ENCODE measurements around the gene MYADM.

Gene MYADM

GRCh38 chr19:53904909-53905308, 37.2 kb downstream of the MYADM start:
- H3K27ac ChIP-seq (ENCODE audit: low read length): no peak overlapping the region
- peaks cover 51 to 59% of the 10 kb centered on the region in 2 donors for H3K27me3 ChIP-seq (ENCODE audit: control insufficient read depth in 1 of 2, insufficient read depth in 2 of 2, low read length in 2 of 2)
- no peak overlapping the region for H3K9ac ChIP-seq (ENCODE audit: low read length in 2 of 2)
- no peak overlapping the region for H3K4me3 ChIP-seq (ENCODE audit: low read length in 2 of 2)
- no peaks in the 10 kb centered on the region for H3K9me3 ChIP-seq (ENCODE audit: control insufficient read depth in 2 of 2, low read length in 2 of 2)
- no peaks in the 10 kb centered on the region for H3K36me3 ChIP-seq (ENCODE audit: control insufficient read depth in 2 of 2, insufficient read depth in 2 of 2, low read length in 2 of 2)
- peaks cover 25% of the 10 kb centered on the region for H3K4me1 ChIP-seq (ENCODE audit: control insufficient read depth, insufficient read depth, low read length)

DNA sequence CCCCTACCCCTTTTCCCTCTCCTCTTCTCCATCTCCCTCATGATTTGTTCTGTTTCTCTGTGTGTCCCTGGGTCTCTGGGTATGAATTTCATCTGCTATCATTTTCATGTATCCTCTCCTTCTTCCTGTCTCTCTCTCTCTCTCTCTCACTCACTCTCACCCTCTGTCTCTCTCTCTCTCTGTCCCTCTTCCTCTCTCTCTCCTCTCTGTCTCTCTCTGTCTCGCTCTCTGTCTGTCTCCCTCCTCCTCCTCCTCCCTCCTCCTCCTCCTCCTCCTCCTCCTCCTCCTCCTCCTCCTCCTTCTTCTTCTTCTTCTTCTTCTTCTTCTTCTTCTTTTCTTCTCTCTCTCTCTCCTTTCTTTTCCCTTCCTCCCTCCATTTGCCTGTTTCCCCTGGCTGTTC, 38.1 kb downstream of the MYADM start:
- Histone ChIP-seq H3K27me3 (ENCODE audit: control insufficient read depth in 1 of 2, insufficient read depth in 2 of 2, low read length in 2 of 2) (peaks cover 52 to 63% of the 10 kb centered on the region in 2 donors), H3K9me3 (ENCODE audit: control insufficient read depth in 2 of 2, low read length in 2 of 2) (no peaks in the 10 kb centered on the region), H3K4me1 (ENCODE audit: control insufficient read depth, insufficient read depth, low read length) (peaks cover 25% of the 10 kb centered on the region)

DNA sequence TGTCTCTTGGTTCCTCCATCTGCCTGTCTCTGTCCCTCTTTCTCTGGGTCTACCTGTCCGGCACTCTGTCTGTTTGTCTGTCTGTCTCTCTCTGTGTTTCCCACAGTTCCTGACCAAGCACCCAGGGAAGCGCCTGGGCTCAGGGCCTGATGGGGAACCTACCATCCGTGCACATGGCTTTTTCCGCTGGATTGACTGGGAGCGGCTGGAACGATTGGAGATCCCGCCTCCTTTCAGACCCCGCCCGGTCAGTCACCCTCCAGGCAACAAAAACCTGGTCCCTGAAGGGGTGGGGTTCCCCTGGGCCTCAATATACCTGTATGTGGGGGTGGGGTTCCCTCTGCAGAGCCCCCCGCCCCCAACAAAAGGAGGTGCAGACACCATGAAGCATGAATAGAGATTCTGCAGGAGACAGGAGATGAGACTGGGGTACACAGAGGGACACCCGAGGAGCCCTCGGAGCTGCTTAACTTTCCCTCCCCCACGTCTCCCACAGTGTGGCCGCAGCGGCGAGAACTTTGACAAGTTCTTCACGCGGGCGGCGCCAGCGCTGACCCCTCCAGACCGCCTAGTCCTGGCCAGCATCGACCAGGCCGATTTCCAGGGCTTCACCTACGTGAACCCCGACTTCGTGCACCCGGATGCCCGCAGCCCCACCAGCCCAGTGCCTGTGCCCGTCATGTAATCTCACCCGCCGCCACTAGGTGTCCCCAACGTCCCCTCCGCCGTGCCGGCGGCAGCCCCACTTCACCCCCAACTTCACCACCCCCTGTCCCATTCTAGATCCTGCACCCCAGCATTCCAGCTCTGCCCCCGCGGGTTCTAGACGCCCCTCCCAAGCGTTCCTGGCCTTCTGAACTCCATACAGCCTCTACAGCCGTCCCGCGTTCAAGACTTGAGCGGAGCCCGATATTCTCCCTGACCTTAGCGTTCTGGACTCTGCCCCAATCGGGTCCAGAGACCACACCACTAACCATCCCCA, 38.8 kb downstream of the MYADM start:
- H3K27me3 ChIP-seq (ENCODE audit: control insufficient read depth in 1 of 2, insufficient read depth in 2 of 2, low read length in 2 of 2): peaks cover 58 to 67% of the 10 kb centered on the region in 2 donors
- no peak overlapping the region for H3K4me3 ChIP-seq (ENCODE audit: low read length in 2 of 2)
- no peaks in the 10 kb centered on the region for H3K9me3 ChIP-seq (ENCODE audit: control insufficient read depth in 2 of 2, low read length in 2 of 2)
- no peak overlapping the region for H3K27ac ChIP-seq (ENCODE audit: low read length)
- no peak overlapping the region for H3K9ac ChIP-seq (ENCODE audit: low read length in 2 of 2)
- no peaks in the 10 kb centered on the region for H3K36me3 ChIP-seq (ENCODE audit: control insufficient read depth in 2 of 2, insufficient read depth in 2 of 2, low read length in 2 of 2)
- peaks cover 25% of the 10 kb centered on the region for H3K4me1 ChIP-seq (ENCODE audit: control insufficient read depth, insufficient read depth, low read length)

More for the DNA sequence above, 38.1 kb downstream of the MYADM start:
- Histone ChIP-seq H3K27ac (ENCODE audit: low read length) (no peak overlapping the region), H3K9ac (ENCODE audit: low read length in 2 of 2) (no peak overlapping the region), H3K4me3 (ENCODE audit: low read length in 2 of 2) (no peak overlapping the region), H3K36me3 (ENCODE audit: control insufficient read depth in 2 of 2, insufficient read depth in 2 of 2, low read length in 2 of 2) (no peaks in the 10 kb centered on the region)

DNA sequence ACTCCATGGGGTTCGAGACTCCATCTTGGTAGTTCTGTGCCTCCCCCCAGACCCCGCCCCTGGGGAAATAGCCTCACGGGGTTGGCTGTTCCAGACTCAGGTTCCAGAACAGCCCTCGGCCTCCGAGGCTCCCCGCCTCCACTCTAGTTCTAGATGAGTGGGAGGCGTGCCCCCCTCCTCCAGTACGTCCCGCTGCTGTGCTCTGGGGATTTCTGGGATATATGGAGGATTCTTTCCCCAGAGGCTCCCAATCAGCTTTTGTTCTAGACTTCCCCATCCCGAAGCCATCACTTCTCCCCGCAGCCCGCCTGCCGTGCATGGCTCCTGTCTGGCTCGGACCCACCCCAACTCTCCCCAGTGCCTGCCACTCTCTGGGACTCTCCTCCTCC, 39.5 kb downstream of the MYADM start:
- Histone ChIP-seq H3K4me1 (ENCODE audit: control insufficient read depth, insufficient read depth, low read length) (peaks cover 25% of the 10 kb centered on the region), H3K9me3 (ENCODE audit: control insufficient read depth in 2 of 2, low read length in 2 of 2) (no peaks in the 10 kb centered on the region), H3K27ac (ENCODE audit: low read length) (no peak overlapping the region), H3K4me3 (ENCODE audit: low read length in 2 of 2) (no peak overlapping the region), H3K36me3 (ENCODE audit: control insufficient read depth in 2 of 2, insufficient read depth in 2 of 2, low read length in 2 of 2) (no peaks in the 10 kb centered on the region), H3K27me3 (ENCODE audit: control insufficient read depth in 1 of 2, insufficient read depth in 2 of 2, low read length in 2 of 2) (peaks cover 64 to 73% of the 10 kb centered on the region in 2 donors), H3K9ac (ENCODE audit: low read length in 2 of 2) (no peak overlapping the region)

DNA sequence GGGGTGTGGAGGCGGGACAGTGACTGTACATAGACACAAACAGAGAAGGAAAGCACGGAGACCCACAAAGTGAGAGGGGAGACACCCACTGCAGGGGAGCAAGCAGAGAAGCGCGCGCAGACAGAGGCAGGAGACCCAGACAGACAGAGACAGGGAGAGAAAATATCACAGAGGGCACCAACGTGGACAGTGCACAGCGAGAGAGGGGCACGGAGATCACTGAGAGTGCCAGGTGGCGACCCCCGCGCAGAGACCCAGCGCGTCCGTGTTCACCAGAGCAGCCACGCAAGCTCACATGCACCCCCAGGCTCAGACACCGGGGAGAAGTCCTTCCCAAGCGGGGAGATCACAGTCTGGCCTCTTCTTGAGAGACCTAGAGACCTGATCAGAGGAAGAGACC, 40.0 kb downstream of the MYADM start:
- Histone ChIP-seq H3K27me3 (ENCODE audit: control insufficient read depth in 1 of 2, insufficient read depth in 2 of 2, low read length in 2 of 2) (peaks cover 70 to 78% of the 10 kb centered on the region in 2 donors), H3K9me3 (ENCODE audit: control insufficient read depth in 2 of 2, low read length in 2 of 2) (no peaks in the 10 kb centered on the region), H3K36me3 (ENCODE audit: control insufficient read depth in 2 of 2, insufficient read depth in 2 of 2, low read length in 2 of 2) (no peaks in the 10 kb centered on the region), H3K4me1 (ENCODE audit: control insufficient read depth, insufficient read depth, low read length) (peaks cover 25% of the 10 kb centered on the region), H3K27ac (ENCODE audit: low read length) (no peak overlapping the region), H3K9ac (ENCODE audit: low read length in 2 of 2) (no peak overlapping the region), H3K4me3 (ENCODE audit: low read length in 2 of 2) (peak overlapping the region in 1 of 2 donors; percentile 29)

GRCh38 chr19:53908106-53908934, 40.6 kb downstream of the MYADM start:
- no peaks in the 10 kb centered on the region for H3K9me3 ChIP-seq (ENCODE audit: control insufficient read depth in 2 of 2, low read length in 2 of 2)
- peak overlapping the region in 1 of 2 donors; percentile 40 for H3K4me3 ChIP-seq (ENCODE audit: low read length in 2 of 2)
- peaks cover 25% of the 10 kb centered on the region for H3K4me1 ChIP-seq (ENCODE audit: control insufficient read depth, insufficient read depth, low read length)
- H3K27me3 ChIP-seq (ENCODE audit: control insufficient read depth in 1 of 2, insufficient read depth in 2 of 2, low read length in 2 of 2): peaks cover 74 to 76% of the 10 kb centered on the region in 2 donors
- no peak overlapping the region for H3K9ac ChIP-seq (ENCODE audit: low read length in 2 of 2)
- H3K27ac ChIP-seq (ENCODE audit: low read length): no peak overlapping the region
- H3K36me3 ChIP-seq (ENCODE audit: control insufficient read depth in 2 of 2, insufficient read depth in 2 of 2, low read length in 2 of 2): no peaks in the 10 kb centered on the region

- H3K9ac ChIP-seq (ENCODE audit: low read length in 2 of 2): no peak within 1 kb of the TSS
- no peaks in the 10 kb centered on the region for H3K36me3 ChIP-seq (ENCODE audit: control insufficient read depth in 2 of 2, insufficient read depth in 2 of 2, low read length in 2 of 2)
- no peaks in the 10 kb centered on the region for H3K9me3 ChIP-seq (ENCODE audit: control insufficient read depth in 2 of 2, low read length in 2 of 2)
- peaks cover 73 to 78% of the 10 kb centered on the region in 2 donors for H3K27me3 ChIP-seq (ENCODE audit: control insufficient read depth in 1 of 2, insufficient read depth in 2 of 2, low read length in 2 of 2)
- H3K4me3 ChIP-seq (ENCODE audit: low read length in 2 of 2): peak within 1 kb of the TSS in 1 of 2 donors; percentile 40
- peaks cover 25% of the 10 kb centered on the region for H3K4me1 ChIP-seq (ENCODE audit: control insufficient read depth, insufficient read depth, low read length)
- H3K27ac ChIP-seq (ENCODE audit: low read length): no peak within 1 kb of the TSS
These were observed 41.3 kb downstream of the MYADM start, which contains the start of gene CACNG7 for GRCh38 chr19:53908935-53909415. Gene CACNG7, plus strand, starts transcription at chr19:53909278. Its CDS starts 3,554 bp downstream, at chr19:53912832.

GRCh38 chr19:53909471-53910169, 41.9 kb downstream of the MYADM start:
- Histone ChIP-seq H3K27me3 (ENCODE audit: control insufficient read depth in 1 of 2, insufficient read depth in 2 of 2, low read length in 2 of 2) (peaks cover 72 to 73% of the 10 kb centered on the region in 2 donors), H3K4me1 (ENCODE audit: control insufficient read depth, insufficient read depth, low read length) (peaks cover 25% of the 10 kb centered on the region), H3K27ac (ENCODE audit: low read length) (no peak overlapping the region), H3K36me3 (ENCODE audit: control insufficient read depth in 2 of 2, insufficient read depth in 2 of 2, low read length in 2 of 2) (no peaks in the 10 kb centered on the region), H3K9ac (ENCODE audit: low read length in 2 of 2) (no peak overlapping the region), H3K4me3 (ENCODE audit: low read length in 2 of 2) (no peak overlapping the region), H3K9me3 (ENCODE audit: control insufficient read depth in 2 of 2, low read length in 2 of 2) (no peaks in the 10 kb centered on the region)

GRCh38 chr19:53910170-53910518, 42.5 kb downstream of the MYADM start:
- Histone ChIP-seq H3K4me3 (ENCODE audit: low read length in 2 of 2) (no peak overlapping the region), H3K4me1 (ENCODE audit: control insufficient read depth, insufficient read depth, low read length) (peaks cover 25% of the 10 kb centered on the region), H3K9me3 (ENCODE audit: control insufficient read depth in 2 of 2, low read length in 2 of 2) (no peaks in the 10 kb centered on the region), H3K27ac (ENCODE audit: low read length) (no peak overlapping the region), H3K9ac (ENCODE audit: low read length in 2 of 2) (no peak overlapping the region), H3K36me3 (ENCODE audit: control insufficient read depth in 2 of 2, insufficient read depth in 2 of 2, low read length in 2 of 2) (no peaks in the 10 kb centered on the region), H3K27me3 (ENCODE audit: control insufficient read depth in 1 of 2, insufficient read depth in 2 of 2, low read length in 2 of 2) (peaks cover 68% of the 10 kb centered on the region in 2 donors)

GRCh38 chr19:53912653-53913052, 45.0 kb downstream of the MYADM start:
- H3K4me3 ChIP-seq (ENCODE audit: low read length in 2 of 2): no peak overlapping the region
- peaks cover 16% of the 10 kb centered on the region for H3K4me1 ChIP-seq (ENCODE audit: control insufficient read depth, insufficient read depth, low read length)
- no peaks in the 10 kb centered on the region for H3K9me3 ChIP-seq (ENCODE audit: control insufficient read depth in 2 of 2, low read length in 2 of 2)
- H3K27me3 ChIP-seq (ENCODE audit: control insufficient read depth in 1 of 2, insufficient read depth in 2 of 2, low read length in 2 of 2): peaks cover 52 to 54% of the 10 kb centered on the region in 2 donors
- no peak overlapping the region for H3K9ac ChIP-seq (ENCODE audit: low read length in 2 of 2)
- H3K27ac ChIP-seq (ENCODE audit: low read length): no peak overlapping the region
- H3K36me3 ChIP-seq (ENCODE audit: control insufficient read depth in 2 of 2, insufficient read depth in 2 of 2, low read length in 2 of 2): no peaks in the 10 kb centered on the region
